ENCODE results near the gene NXPH1.

- TF ChIP-seq, protein P1, sequence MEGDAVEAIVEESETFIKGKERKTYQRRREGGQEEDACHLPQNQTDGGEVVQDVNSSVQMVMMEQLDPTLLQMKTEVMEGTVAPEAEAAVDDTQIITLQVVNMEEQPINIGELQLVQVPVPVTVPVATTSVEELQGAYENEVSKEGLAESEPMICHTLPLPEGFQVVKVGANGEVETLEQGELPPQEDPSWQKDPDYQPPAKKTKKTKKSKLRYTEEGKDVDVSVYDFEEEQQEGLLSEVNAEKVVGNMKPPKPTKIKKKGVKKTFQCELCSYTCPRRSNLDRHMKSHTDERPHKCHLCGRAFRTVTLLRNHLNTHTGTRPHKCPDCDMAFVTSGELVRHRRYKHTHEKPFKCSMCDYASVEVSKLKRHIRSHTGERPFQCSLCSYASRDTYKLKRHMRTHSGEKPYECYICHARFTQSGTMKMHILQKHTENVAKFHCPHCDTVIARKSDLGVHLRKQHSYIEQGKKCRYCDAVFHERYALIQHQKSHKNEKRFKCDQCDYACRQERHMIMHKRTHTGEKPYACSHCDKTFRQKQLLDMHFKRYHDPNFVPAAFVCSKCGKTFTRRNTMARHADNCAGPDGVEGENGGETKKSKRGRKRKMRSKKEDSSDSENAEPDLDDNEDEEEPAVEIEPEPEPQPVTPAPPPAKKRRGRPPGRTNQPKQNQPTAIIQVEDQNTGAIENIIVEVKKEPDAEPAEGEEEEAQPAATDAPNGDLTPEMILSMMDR (IDR thresholded peaks at IDR 0.05): no peak
- TF ChIP-seq EP300 (IDR thresholded peaks at IDR 0.05): no peak
- TF ChIP-seq POLR2A (IDR thresholded peaks at IDR 0.05; ENCODE audit: low read depth): no peak
- no peak for TF ChIP-seq POLR2AphosphoS5 (IDR thresholded peaks at IDR 0.05)
These were observed 94.9 kb downstream of the NXPH1 start for GRCh38 chr7:8528311-8528710.
